Keratinocyte (primary cell): ENCODE measurements around the gene IL1RAPL2.

Source experiments
- EZH2 ChIP-seq: IDR thresholded peaks from one replicate; pipeline ENCODE4 v1.6.1; 2012; ENCODE audit warnings: inconsistent platforms, mild to moderate bottlenecking, low read length, moderate library complexity
- TF ChIP-seq, protein P1 (sequence below), 3 experiments: IDR thresholded peaks in 1 of 3; conservative IDR thresholded peaks in 1 of 3; optimal IDR thresholded peaks in 1 of 3; 2 replicates in 2 of 3; 3 replicates in 1 of 3; pipeline versions ENCODE3 to v1.5.1; 2011; ENCODE audit warnings: low read length in 3 of 3, mild to moderate bottlenecking in 3 of 3, moderate library complexity in 2 of 3, control low read depth in 1 of 3, inconsistent platforms in 1 of 3; ENCODE audit not compliant: insufficient read depth in 2 of 3; ENCODE audit errors: extremely low read depth in 1 of 3

DNA sequence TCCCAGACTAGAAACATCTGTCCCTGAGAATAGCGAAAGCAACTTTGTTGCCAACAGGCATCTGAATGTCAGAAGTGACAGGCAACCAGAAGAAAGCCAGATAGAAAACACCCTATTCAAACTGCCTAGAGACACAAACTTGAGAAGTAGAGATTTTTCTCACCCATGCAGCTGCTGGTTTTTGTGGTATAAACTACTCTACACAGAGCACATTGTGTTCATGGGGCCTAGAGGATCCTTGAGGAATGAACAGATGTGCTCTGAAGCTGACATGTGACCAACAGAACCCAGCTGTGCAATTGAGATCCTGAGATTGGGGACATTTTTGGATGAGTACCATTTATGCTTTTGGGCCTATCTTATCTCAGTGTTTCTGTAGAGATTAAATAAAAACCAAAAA, 1192.8 kb downstream of the IL1RAPL2 start:
- TF ChIP-seq, protein P1, sequence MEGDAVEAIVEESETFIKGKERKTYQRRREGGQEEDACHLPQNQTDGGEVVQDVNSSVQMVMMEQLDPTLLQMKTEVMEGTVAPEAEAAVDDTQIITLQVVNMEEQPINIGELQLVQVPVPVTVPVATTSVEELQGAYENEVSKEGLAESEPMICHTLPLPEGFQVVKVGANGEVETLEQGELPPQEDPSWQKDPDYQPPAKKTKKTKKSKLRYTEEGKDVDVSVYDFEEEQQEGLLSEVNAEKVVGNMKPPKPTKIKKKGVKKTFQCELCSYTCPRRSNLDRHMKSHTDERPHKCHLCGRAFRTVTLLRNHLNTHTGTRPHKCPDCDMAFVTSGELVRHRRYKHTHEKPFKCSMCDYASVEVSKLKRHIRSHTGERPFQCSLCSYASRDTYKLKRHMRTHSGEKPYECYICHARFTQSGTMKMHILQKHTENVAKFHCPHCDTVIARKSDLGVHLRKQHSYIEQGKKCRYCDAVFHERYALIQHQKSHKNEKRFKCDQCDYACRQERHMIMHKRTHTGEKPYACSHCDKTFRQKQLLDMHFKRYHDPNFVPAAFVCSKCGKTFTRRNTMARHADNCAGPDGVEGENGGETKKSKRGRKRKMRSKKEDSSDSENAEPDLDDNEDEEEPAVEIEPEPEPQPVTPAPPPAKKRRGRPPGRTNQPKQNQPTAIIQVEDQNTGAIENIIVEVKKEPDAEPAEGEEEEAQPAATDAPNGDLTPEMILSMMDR (optimal IDR thresholded peaks at IDR 0.05 in 1 of 3, IDR thresholded peaks at IDR 0.05 in 1 of 3, conservative IDR thresholded peaks at IDR 0.05 in 1 of 3; ENCODE audit: extremely low read depth in 1 of 3, insufficient read depth in 2 of 3, low read length in 3 of 3), result no peak
- TF ChIP-seq EZH2, result no peak
